C4-2B (cell line): ENCODE results near the gene IRF8.

ENCODE experiments used
- CTCF ChIP-seq: fragments of 450-650 bp; conservative IDR thresholded peaks from 2 replicates; pipeline ENCODE4 v1.5.1; 2017; ENCODE audit warnings: mild to moderate bottlenecking
- ZFX ChIP-seq: fragments of 450-650 bp; IDR thresholded peaks from 2 replicates; pipeline ENCODE4 v1.6.1; 2017

- TF ChIP-seq CTCF, result no peak
- no peak for TF ChIP-seq ZFX
Observed at GRCh38 chr16:85967111-85967510, 68.1 kb downstream of the IRF8 start.
